Activated effector memory CD4-positive, alpha-beta T cell treated with anti-CD3 and anti-CD28 coated beads, Interleukin-2, amount 50 U/mL, for 16 hours (primary cell): ENCODE data around the gene ST8SIA5.
"Not testable (repeated sequence)": the region's sequence is repeated elsewhere in the genome, so short reads cannot be mapped to it uniquely, and the experiment has no call there.

ENCODE experiments used
- DNase-seq: peaks from one replicate; pipeline ENCODE4 v3.0.0-alpha.2; 2020

ST8SIA5 gene, protein sequence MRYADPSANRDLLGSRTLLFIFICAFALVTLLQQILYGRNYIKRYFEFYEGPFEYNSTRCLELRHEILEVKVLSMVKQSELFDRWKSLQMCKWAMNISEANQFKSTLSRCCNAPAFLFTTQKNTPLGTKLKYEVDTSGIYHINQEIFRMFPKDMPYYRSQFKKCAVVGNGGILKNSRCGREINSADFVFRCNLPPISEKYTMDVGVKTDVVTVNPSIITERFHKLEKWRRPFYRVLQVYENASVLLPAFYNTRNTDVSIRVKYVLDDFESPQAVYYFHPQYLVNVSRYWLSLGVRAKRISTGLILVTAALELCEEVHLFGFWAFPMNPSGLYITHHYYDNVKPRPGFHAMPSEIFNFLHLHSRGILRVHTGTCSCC

DNA sequence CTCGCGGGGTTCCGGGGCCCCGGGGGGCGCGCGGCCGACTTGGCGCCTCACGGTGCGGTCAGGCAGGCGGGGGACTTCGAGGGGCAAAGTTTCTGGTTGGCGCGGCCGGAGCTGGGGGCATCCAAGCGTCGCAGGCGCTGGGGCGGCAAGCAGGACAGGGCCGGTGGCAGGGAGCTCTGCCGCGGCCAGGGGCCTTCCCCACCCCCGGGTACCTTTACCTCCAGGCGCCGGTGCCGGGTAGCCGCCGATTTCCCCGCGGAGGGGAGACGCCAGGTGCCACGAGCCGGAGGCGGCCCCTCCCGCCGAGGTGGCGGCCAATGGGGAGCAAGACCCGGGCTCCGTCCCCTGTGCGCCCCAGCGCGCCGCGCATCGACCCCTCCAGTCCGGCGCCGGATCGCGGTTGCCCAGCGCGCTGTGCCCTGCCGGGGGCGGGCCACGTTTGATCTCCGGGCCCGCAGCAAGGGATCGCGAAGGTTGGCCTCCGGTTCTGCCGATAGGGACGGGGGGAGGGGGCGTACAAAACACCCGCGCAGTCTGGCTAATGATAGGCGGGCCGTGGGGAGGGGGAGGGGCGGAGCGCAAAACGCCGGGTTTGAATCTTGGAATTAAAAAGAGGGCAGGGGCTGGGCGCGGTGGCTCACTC is at the start of gene ST8SIA5:
TSS of gene ST8SIA5 (minus strand) at position 495 of the 643 bp plus-strand sequence. CDS start 545 bp downstream, outside the sequence.
- no peak for DNase-seq

DNA sequence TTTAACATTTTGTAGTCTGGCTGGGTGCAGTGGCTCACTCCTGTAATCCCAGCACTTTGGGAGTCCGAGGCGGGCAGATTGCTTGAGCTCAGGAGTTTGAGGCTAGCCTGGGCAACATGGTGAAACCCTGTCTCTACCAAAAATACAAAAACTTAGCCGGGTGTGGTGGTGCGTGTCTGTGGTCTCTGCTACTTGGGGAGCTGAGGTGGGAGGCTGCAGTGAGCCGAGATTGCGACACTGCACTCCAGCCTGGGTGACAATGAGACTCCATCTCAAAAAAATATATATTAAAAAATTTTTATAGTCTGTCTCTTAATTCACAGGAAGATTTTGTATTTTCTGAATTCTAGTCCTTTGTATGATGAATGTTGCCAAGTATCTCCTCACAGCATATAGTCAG is 39.1 kb upstream of the ST8SIA5 start:
- not testable (repeated sequence) for DNase-seq

DNA sequence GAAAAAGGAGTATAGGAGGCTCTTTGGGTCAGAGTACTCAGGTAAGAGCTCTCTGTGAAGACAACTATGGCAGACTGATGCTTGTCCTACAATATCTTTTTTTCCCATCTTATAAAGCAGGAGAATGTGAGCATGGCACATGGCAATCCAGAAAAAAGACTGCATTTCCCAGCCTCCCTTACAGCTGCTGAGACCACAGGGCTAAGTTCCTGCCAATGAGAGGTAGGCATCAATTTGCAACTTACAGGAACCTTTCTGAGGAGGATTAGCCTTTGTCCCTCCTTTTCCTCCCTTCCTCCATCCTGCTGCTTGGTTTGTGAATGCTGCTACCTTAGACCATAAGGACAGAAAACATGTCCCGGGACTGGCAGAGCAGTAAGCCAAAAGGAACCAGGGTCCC is 37.8 kb upstream of the ST8SIA5 start:
- no peak for DNase-seq

DNA sequence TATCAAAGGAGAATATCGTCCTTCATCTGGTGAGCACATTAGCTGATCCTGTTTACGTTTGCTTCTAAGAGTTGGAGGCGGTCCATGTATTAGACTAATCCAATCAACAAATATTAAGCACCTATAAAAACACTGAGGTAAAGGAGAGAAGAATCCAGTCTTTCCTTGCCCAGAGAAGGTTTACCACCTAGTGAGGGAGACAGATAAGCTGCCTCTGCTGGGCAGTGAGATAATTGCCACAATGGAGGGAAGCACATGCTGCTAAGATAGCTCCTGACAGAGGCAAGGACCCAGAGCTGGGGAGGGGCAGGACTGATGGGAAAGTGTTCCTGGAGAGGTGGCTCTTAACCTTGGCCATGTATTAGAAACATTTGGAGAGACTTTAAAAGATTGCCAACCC is 36.7 kb upstream of the ST8SIA5 start:
- DNase-seq, result no peak

DNA sequence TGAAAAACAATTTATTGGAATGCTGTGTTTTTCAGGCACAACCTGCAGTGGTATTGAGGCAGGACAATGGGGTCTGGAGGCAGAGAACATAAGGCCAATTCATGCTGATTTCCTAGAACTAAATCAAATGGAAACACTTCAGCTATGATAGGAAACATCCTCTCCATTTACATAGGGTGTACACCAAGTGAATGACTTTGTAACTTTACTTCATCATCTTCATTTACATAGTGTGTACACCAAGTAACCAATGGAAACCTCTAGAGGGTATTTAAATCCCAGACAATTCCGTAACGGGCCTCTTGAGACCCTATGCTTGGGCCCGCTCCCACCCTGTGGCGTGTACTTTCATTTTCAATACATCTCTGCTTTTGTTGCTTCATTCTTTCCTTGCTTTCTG is 32.2 kb upstream of the ST8SIA5 start:
- DNase-seq, result no peak

DNA sequence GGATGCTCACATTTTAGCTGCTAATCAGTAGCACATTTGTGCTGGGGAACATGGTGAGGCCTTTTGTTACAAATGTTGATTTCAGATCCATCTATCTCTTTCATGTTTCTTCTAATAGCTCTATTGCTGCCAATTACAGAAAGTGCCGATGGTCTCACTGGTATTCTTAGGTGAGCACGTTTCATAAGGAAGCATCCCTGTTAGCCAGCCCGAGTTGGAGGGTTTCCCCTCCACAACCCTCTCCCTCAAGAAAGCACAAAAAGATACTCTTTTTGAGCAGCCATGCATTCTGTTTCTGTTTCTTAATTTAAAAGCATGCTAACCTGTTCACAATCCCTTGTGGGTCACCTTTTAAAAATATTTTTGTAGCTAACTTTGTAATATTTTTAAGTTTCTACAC is 30.8 kb upstream of the ST8SIA5 start:
- no peak for DNase-seq

DNA sequence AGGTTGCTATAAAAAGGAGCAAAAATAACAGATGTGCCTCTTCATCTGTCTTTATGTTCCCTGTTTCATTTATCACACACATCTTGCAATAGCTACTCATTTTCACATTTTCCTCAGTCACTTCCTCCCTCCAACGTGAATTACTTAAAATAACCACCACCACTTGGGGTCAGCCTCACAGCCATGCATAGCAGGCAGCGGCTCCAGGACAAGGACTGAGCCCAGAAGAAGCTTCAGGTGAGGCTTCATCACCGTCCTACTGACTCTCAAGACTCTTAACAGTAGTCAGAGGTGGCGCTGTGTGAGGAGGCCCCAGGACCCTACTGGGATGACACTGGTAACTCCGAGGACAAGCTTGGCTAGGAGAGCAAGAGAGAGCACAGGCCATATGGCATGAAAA is 15.5 kb upstream of the ST8SIA5 start:
- DNase-seq, result no peak

DNA sequence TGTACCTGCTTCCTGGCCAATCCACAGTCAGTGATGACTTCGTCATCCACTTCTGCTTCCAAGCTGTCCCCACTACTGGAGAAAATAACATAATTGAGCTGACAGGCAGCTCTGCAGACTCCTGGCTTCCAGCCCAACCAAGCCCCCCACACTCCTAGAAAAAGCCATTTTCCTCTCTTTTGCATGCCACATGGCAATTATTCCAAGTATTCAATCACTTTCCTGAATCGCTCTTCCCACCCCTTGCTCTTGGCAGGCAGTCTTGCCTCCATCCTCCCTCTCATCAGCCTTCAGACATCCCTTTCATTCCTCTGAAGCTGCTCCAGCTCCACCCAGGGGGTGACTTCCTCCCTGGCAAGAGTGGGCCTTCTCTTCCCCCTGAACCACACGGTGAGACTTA is 14.3 kb upstream of the ST8SIA5 start:
- no peak for DNase-seq

DNA sequence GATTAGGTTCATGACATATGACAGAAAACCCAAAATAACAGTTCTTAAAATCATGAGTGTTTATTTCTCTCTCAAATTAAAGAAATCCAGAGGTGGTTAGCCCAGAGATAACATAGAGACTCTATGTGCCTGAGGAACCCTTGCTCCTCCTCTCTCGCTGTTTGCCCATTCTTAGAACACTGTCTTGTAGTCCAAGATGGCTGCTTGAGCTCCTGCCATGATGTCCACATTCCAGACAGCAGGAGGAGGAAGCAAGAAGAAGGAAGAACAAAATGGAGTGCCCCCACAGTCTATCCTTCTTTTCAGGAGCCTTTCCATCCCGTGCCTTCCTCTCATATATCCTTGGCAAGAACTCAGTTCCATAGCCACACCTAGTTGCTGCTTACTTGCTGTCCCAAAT is 13.9 kb upstream of the ST8SIA5 start:
- DNase-seq, result no peak

DNA sequence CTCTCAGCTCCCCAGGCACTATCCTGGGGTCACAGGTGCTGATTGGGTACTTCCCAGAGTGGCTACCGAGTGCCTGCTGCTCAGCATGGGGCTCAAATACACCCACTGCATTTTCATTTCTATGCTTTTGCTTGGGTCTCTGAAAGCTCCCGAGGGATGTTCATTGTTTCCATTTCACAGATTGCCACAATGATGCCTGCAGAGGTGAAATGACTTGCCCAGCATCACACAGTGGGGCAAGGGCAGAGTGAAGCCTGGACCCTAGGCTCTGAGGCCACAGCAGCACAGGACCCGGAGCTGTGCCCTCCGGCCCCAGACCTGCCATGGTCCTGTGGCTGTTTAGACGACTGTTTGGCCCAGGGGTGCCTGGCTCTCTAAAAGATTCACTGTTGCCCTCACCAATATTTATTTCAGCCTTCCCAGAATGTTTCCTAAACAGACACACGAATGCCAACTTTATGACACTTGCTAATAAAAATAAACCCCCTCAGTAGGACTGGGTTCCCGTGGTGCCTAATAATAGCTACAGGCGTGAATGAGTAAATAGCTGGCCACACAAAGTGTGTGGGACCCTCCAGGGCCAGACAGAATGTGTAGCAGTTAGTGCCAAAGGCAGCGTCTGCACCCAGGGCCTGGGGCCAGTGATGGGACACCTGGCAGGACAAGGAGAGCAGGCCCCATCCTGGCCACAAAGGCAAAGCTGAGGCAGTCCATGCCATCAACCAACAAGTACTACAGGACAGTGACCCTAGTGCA is 11.5 kb upstream of the ST8SIA5 start:
- DNase-seq, result no peak

DNA sequence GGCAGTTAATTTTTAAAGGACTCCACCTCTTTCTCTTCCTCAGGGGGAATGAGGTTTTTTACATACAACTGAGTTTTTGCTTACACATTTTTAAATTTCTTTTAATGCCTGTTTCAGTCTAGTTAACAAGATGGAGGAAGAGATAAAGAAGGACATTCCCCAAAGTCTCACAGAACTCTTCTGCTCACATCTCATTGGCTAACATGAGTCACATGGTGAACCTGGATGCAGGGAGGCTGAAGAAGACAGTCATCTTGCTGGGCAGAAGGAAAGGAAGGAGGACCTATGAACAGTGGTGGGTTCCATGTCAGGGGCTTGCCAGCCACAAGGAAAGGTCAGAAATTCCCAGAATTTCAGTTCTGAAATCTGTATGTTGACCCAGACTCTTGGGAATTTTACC is 10.4 kb upstream of the ST8SIA5 start:
- DNase-seq, result no peak

DNA sequence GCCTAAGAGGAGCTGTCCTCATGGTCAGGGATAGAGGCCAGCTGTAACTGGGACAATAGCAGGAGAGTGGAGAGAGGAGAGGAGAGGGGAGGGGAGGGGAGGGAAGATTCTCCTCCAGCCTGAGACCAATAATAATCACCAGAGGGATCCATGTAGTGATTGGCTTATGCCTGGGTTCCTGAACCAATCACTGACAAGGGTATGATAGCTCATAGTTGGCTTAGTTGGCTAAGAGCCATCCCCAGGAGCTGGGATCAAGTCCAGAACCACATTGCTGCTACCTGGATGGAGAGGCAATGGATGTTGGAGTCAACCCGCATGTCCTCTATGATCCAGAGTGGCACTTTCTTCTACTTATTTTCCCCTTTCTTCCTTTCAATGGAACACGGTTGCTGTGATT is 7.7 kb upstream of the ST8SIA5 start:
- DNase-seq, result no peak

DNA sequence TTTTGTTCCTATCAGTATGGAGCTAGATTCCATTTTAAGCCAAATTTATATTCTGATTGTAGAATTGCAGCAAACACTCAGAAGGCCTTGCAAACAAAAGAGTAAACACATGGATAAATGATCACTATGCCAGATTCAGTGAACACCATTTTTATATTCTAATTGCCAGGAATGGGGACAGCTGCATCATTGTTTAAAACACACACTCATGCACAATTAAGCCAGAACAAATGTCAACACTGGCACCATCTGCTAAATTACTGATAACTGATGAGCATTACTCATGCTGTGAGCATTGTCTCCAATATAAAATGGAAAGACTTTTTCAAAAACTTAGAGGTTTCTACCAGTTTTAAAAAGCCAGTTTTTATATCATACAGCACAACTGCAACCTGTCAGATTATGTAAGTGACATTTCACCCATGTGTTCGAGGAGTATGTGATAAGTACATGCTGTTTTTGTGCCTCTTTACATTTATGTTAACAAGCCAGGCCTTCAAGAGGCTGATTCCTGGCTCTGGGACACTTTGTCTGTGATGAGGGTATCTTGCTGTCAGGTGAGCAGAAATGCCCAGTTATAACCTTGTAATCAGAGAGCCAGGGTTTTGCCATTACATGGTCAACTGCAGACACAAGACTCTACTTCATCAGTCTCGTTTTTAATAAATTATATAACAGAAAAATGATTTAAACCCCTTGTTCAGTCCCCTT is 4.4 kb upstream of the ST8SIA5 start:
- DNase-seq, result no peak

DNA sequence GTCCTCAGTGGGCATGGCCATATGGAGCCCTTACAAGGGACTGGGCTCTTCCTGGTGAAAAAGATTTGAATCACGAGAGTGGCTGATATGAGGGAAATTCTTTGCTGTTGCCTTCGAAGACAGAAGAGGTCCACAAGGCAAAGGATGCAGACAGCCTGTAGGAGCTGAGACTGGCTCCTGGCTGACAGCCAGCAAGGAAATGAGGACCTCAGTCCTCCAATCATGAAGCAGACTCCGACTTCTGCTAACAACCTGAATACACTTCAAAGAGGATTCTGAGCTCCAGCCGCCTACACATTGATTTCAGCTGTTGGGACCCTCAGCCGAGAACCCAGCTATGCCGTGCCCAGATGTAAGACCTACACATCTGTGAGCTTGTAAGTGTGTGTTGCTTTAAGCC is 3.0 kb upstream of the ST8SIA5 start:
- DNase-seq, result no peak

DNA sequence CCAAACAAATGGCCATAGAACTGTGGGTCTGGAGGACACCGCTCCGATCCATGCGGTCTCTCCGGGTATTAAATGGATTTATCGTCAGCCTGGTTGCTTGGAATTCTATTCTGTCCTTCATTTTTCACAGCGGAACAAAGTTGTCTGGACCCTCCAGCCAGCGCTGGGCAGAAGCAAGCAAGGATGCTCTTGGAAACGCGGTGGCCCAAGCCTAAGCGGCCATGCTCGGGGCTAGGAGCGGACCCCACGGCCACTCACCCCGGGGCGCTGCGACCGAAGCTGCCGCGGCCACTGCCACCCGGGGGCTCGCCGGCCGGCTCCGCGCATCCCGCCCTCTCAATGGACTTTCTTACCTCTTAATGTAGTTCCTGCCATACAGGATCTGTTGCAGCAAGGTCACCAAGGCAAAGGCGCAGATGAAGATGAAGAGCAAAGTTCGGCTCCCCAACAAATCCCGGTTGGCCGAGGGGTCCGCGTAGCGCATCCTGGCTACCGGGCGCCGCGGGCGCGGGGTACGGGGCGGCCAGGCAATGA is 761 bp downstream of the ST8SIA5 start:
- DNase-seq, result no peak

DNA sequence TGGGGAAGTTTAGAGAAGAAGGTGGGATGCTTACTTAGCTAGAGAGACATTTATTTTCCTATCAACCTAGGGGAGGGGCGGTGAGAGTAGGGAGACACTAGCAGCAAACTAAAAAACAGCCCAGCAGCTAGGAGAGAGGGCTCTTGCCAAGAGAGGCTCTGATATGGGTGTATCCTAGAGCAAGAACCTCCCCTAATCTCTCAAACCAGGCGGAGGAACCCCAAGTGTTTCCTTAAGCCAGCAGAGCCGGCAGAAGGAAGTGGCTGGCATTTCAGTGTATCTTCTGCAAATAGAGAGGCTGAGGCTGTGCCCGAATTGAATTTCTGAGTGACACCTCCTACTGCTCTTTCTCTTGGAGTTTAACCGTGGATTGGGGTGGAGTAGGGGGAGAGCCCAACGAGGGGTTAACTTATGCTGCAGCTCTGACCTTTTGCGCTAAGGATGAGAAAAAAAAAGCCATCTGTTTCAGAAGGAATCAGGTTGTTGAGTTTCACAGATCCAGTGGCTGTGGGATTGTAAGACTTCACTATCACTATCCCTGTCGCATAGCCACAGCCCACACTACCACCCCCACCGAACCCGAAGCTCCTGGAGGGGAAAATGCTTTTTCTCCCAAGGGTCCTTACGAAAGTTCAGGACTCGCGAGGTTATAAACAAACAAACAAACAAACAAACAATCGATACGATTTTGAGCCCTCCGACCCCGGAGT is 1.4 kb downstream of the ST8SIA5 start:
- DNase-seq, result no peak

DNA sequence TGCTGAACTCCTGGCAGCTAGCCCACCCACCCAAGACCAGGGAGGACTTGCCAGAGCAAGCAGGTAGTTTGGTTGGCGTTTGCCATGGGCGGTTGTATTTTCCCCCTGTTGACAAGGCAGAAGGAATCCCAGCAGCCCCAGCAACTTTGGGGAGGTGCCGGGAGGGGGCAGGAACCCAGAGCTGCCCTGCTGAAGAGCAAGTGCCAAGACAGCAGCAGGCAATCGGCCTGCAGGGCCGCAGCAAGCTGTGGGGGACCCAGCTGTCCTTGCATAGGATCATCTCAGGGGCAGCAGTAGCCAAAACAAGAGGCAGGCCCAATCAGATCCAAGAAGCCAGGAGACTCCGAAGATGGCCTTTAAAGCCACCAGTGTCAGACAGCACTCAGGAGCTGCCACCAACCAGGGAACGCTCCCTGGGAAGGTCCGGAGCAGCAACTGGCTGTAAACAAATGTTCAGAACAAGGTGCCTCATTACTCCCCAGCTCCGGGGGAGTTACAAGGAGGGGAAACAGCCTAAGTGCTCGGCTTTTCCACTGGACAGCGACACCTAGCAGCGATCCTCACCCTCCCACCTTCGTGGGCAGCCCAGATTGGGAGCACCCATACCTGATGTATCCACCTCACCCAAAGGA is 2.1 kb downstream of the ST8SIA5 start:
- no peak for DNase-seq

DNA sequence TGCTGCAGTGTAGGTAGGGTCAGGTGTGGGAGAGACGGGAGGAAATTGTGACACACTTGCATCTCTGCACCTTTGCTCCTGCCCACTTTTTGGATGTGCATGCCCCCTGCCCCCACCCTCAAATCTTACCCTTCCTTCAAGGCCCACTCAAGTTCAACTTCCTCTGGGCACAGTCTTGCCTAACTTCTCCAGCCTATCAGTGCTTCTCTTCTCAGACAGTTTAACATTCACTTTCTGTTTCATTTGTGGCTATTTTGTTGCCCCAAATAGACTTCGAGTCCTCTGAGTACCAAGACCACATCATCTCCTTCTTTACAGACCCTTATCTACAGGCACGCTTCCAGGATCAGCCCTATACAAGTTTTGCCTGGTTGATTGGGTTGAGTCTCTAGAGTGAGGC is 2.7 kb downstream of the ST8SIA5 start:
- no peak for DNase-seq

DNA sequence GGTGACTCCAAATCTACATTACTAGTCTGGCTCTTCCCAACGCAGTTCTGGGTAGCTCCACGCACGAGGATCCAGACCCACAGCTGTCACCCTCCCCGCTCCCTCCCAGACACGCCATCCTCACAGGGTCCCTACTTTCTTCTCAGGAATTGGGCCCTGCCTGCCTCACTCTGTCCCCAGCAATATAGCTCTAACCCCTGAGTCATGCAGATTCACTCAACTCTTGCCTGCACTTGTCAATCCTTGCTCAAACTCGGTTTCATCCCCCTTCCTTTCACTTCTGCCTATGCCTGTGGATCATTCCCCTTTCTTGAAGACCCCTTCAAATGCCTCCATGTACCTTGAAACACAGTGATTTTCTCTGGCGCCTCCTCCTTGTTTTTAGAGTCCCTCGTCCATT is 5.0 kb downstream of the ST8SIA5 start:
- no peak for DNase-seq

DNA sequence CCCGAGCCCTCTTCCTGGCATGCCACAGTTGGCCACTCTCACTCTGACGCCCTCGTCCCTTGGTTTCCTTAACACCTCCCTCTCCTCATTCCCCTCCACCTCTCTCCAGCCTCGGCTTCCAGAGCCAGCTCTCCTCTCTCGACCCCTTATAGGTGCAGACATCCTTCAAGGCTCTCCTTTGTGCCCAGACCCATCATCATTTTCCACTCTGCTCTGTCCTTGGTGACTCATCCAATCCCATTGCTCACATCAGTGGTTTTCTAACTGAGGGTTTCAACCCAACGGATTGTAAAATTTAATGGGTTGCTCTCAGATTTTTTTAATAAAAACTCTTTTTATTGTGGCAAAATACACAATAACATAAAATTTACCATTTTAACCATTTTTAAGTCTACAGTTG is 6.2 kb downstream of the ST8SIA5 start:
- DNase-seq, result no peak

DNA sequence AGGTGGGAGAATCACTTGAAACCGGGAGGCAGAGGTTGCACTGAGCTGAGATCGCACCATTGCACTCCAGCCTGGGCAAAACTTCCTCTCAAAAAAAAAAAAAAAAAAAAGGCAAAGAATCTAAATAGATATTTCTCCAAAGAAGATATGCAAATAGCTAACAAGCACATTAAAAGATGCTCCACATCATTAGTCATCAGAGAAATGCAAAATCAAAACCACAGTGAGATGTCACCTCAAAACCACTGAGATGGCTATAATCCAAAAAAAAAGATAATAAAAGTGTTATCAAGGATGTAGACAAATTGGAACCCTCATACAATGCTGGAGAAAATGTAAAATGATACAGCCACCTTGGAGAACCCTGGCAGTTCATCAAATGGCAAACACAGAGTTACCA is 8.4 kb downstream of the ST8SIA5 start:
- no peak for DNase-seq

DNA sequence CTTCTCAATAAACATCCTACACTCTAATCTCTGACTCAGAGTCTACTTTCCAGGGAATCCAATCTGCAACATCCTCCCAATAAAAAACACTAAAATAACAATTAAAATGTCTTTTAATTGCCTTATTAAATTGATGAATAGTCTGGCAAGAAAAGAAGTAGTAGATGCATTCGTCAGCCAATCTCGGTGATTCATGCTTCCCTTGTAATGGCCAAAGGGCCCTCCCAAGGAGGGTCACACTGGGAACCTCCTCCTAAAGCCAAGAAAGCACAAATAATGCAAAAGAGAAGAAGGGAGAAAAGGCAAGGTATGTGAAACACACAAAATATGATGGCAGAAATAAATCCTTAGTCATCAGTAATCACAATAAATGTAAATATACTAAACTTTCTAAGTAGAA is 16.8 kb downstream of the ST8SIA5 start:
- DNase-seq, result no peak
